ENCODE data around the gene ELFN2.
A peak's percentile ranks its signal among the peaks of the same experiment; 100 is the strongest.

ELFN2 gene

DNA sequence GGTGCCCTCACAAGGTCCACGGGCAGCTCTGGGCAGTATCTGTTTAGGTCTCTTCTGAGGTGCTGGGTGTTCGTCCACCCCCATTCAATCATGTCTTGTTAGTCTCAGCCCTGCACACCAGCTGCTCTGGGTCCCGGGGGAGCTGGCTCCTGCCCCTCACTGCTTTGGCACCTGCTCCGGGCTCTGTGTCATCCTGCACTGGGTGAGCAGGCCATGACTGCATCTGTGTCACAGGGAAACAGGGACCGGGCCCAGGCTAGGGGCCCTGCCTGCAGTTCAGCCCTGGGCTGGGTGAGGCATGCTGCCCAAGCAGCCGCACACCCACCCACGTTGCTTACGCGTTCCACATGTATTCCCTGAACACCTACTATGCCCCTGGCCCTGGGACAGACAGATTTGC lies 43.9 kb downstream of the ELFN2 start:
- peak in 1 of 3 donors; percentile 19 for DNase-seq
- H3K27ac ChIP-seq (ENCODE audit: insufficient read depth in 1 of 2, low read depth in 1 of 2, low read length in 2 of 2, poor library complexity in 1 of 2, severe bottlenecking in 2 of 2): no peak overlapping the region
- no peaks in the 10 kb centered on the region for H3K9me3 ChIP-seq (ENCODE audit: control extremely low read depth in 1 of 5, control insufficient read depth in 4 of 5, insufficient read depth in 2 of 5, low read depth in 1 of 5, low read length in 4 of 5)
- peaks cover 0 to 10% (median 0%) of the 10 kb centered on the region in 4 experiments for H3K4me1 ChIP-seq (ENCODE audit: control extremely low read depth in 1 of 4, control insufficient read depth in 4 of 4, insufficient read depth in 4 of 4, low read length in 3 of 4)
- POLR2A ChIA-PET: no interaction called here
- CTCF ChIA-PET: interaction anchor here (1.4 to 1.7 kb wide), 2 partner anchors 18 to 45 kb away, joined by 3 read pairs; no protein-coding TSS in a partner anchor
- H3K27me3 ChIP-seq (replicated peaks in 2 of 5; ENCODE audit: control insufficient read depth in 4 of 5, insufficient read depth in 5 of 5, low read length in 4 of 5): peaks cover 0 to 12% (median 6%) of the 10 kb centered on the region in 5 experiments
- no peak overlapping the region for H3K4me3 ChIP-seq (ENCODE audit: control insufficient read depth in 1 of 7, extremely low read depth in 1 of 7, insufficient read depth in 4 of 7, low read depth in 2 of 7, low read length in 6 of 7)
- no peaks in the 10 kb centered on the region for H3K36me3 ChIP-seq (ENCODE audit: control insufficient read depth in 4 of 4, insufficient read depth in 4 of 4, low read length in 3 of 4)
- 97% methylated on average over 7 of the region's 9 CpGs for WGBS (ENCODE audit: insufficient coverage)

- H3K27ac ChIP-seq (ENCODE audit: insufficient read depth in 1 of 2, low read depth in 1 of 2, low read length in 2 of 2, poor library complexity in 1 of 2, severe bottlenecking in 2 of 2): no peak overlapping the region
- no peaks in the 10 kb centered on the region for H3K9me3 ChIP-seq (ENCODE audit: control extremely low read depth in 1 of 5, control insufficient read depth in 4 of 5, insufficient read depth in 2 of 5, low read depth in 1 of 5, low read length in 4 of 5)
- no peak for DNase-seq
- 79% methylated on average over 7 of the region's 9 CpGs for WGBS (ENCODE audit: insufficient coverage)
- CTCF ChIA-PET: interaction anchor here (1.1 kb wide), 1 partner anchor 36 kb away, joined by 3 read pairs; no protein-coding TSS in a partner anchor
- H3K4me3 ChIP-seq (ENCODE audit: control insufficient read depth in 1 of 7, extremely low read depth in 1 of 7, insufficient read depth in 4 of 7, low read depth in 2 of 7, low read length in 6 of 7): no peak overlapping the region
- peaks cover 0 to 14% (median 8%) of the 10 kb centered on the region in 5 experiments for H3K27me3 ChIP-seq (replicated peaks in 2 of 5; ENCODE audit: control insufficient read depth in 4 of 5, insufficient read depth in 5 of 5, low read length in 4 of 5)
- POLR2A ChIA-PET: no interaction called here
- peaks cover 0 to 12% (median 0%) of the 10 kb centered on the region in 4 experiments for H3K4me1 ChIP-seq (ENCODE audit: control extremely low read depth in 1 of 4, control insufficient read depth in 4 of 4, insufficient read depth in 4 of 4, low read length in 3 of 4)
- H3K36me3 ChIP-seq (ENCODE audit: control insufficient read depth in 4 of 4, insufficient read depth in 4 of 4, low read length in 3 of 4): no peaks in the 10 kb centered on the region
These were observed 45.8 kb downstream of the ELFN2 start for GRCh38 chr22:37381489-37381888.

GRCh38 chr22:37379722-37380121 lies 47.6 kb downstream of the ELFN2 start:
- 100% methylated on average over 1 of the region's 10 CpGs for WGBS (ENCODE audit: insufficient coverage)
- peaks cover 0 to 23% (median 13%) of the 10 kb centered on the region in 4 experiments for H3K4me1 ChIP-seq (ENCODE audit: control extremely low read depth in 1 of 4, control insufficient read depth in 4 of 4, insufficient read depth in 4 of 4, low read length in 3 of 4)
- no peak overlapping the region for H3K27ac ChIP-seq (ENCODE audit: insufficient read depth in 1 of 2, low read depth in 1 of 2, low read length in 2 of 2, poor library complexity in 1 of 2, severe bottlenecking in 2 of 2)
- CTCF ChIA-PET: interaction anchor here (0.6 to 1.2 kb wide), 4 partner anchors 19 to 113 kb away, joined by 3 read pairs; no protein-coding TSS in a partner anchor
- DNase-seq: no peak
- H3K9me3 ChIP-seq (ENCODE audit: control extremely low read depth in 1 of 5, control insufficient read depth in 4 of 5, insufficient read depth in 2 of 5, low read depth in 1 of 5, low read length in 4 of 5): no peaks in the 10 kb centered on the region
- H3K27me3 ChIP-seq (replicated peaks in 2 of 5; ENCODE audit: control insufficient read depth in 4 of 5, insufficient read depth in 5 of 5, low read length in 4 of 5): peaks cover 0 to 14% (median 8%) of the 10 kb centered on the region in 5 experiments
- POLR2A ChIA-PET: no interaction called here
- no peak overlapping the region for H3K4me3 ChIP-seq (ENCODE audit: control insufficient read depth in 1 of 7, extremely low read depth in 1 of 7, insufficient read depth in 4 of 7, low read depth in 2 of 7, low read length in 6 of 7)
- H3K36me3 ChIP-seq (ENCODE audit: control insufficient read depth in 4 of 4, insufficient read depth in 4 of 4, low read length in 3 of 4): no peaks in the 10 kb centered on the region

- 67% methylated on average over 12 of the region's 13 CpGs for WGBS (ENCODE audit: insufficient coverage)
- Histone ChIP-seq H3K27ac (ENCODE audit: insufficient read depth in 1 of 2, low read depth in 1 of 2, low read length in 2 of 2, poor library complexity in 1 of 2, severe bottlenecking in 2 of 2) (no peak overlapping the region), H3K4me3 (ENCODE audit: control insufficient read depth in 1 of 7, extremely low read depth in 1 of 7, insufficient read depth in 4 of 7, low read depth in 2 of 7, low read length in 6 of 7) (no peak overlapping the region), H3K9me3 (ENCODE audit: control extremely low read depth in 1 of 5, control insufficient read depth in 4 of 5, insufficient read depth in 2 of 5, low read depth in 1 of 5, low read length in 4 of 5) (no peaks in the 10 kb centered on the region), H3K4me1 (ENCODE audit: control extremely low read depth in 1 of 4, control insufficient read depth in 4 of 4, insufficient read depth in 4 of 4, low read length in 3 of 4) (peaks cover 0 to 28% (median 18%) of the 10 kb centered on the region in 4 experiments), H3K27me3 (replicated peaks in 2 of 5; ENCODE audit: control insufficient read depth in 4 of 5, insufficient read depth in 5 of 5, low read length in 4 of 5) (peaks cover 0 to 14% (median 8%) of the 10 kb centered on the region in 5 experiments), H3K36me3 (ENCODE audit: control insufficient read depth in 4 of 4, insufficient read depth in 4 of 4, low read length in 3 of 4) (no peaks in the 10 kb centered on the region)
- peak in 1 of 3 donors; percentile 17 for DNase-seq
- ChIA-PET POLR2A (no interaction called here), CTCF (interaction anchor here (0.6 kb wide), 1 partner anchor 102 kb away, joined by 3 read pairs; no protein-coding TSS in a partner anchor)
These were observed 48.2 kb downstream of the ELFN2 start for GRCh38 chr22:37379085-37379484.

DNA sequence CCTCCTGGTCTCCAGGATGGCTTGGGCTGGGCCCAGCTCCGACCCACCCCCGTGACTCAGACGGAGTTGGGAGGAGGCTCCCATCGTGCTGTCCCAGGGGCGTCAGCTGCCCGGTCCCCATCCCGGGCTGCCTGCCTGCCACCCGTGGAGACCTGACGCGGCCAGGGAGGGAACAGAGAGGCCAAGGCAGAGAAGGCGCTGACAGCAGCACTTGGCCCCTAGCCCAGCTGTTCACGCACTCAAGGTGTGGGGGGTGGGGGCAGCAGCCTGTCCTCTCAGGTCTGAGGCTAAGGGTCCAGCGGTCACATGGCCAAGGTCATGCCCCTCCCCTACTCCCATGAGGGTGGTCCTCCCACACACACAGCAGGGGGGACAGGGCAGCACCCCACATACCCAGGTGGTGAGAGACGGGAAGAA lies 48.6 kb downstream of the ELFN2 start:
- H3K27ac ChIP-seq (ENCODE audit: insufficient read depth in 1 of 2, low read depth in 1 of 2, low read length in 2 of 2, poor library complexity in 1 of 2, severe bottlenecking in 2 of 2): no peak overlapping the region
- DNase-seq: no peak
- no peaks in the 10 kb centered on the region for H3K9me3 ChIP-seq (ENCODE audit: control extremely low read depth in 1 of 5, control insufficient read depth in 4 of 5, insufficient read depth in 2 of 5, low read depth in 1 of 5, low read length in 4 of 5)
- no peaks in the 10 kb centered on the region for H3K36me3 ChIP-seq (ENCODE audit: control insufficient read depth in 4 of 4, insufficient read depth in 4 of 4, low read length in 3 of 4)
- CTCF ChIA-PET: no interaction called here
- POLR2A ChIA-PET: no interaction called here
- WGBS (ENCODE audit: insufficient coverage): 89% methylated on average over 12 of the region's 14 CpGs
- peaks cover 0 to 28% (median 18%) of the 10 kb centered on the region in 4 experiments for H3K4me1 ChIP-seq (ENCODE audit: control extremely low read depth in 1 of 4, control insufficient read depth in 4 of 4, insufficient read depth in 4 of 4, low read length in 3 of 4)
- H3K27me3 ChIP-seq (replicated peaks in 2 of 5; ENCODE audit: control insufficient read depth in 4 of 5, insufficient read depth in 5 of 5, low read length in 4 of 5): peaks cover 0 to 14% (median 8%) of the 10 kb centered on the region in 5 experiments
- no peak overlapping the region for H3K4me3 ChIP-seq (ENCODE audit: control insufficient read depth in 1 of 7, extremely low read depth in 1 of 7, insufficient read depth in 4 of 7, low read depth in 2 of 7, low read length in 6 of 7)

DNA sequence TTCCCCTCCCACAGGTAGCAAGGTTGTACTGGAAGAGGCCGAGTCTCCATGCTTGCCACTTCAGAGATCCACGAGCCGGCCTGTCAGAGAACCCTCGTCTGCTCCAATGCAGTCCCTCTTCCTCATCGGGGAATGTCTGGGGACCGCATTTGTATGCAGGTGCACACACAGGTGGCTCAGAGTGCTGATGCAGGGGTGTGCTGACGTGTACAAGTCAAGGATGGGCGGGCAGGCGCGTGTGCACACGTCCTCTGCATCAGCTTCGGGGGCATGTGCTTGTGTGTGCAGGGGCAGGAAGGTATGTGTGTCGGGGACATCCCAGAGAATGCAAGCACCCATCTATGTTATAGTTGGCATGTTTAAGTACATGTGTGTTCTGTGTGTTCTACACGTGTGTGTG lies 49.4 kb downstream of the ELFN2 start:
- Histone ChIP-seq H3K4me1 (ENCODE audit: control extremely low read depth in 1 of 4, control insufficient read depth in 4 of 4, insufficient read depth in 4 of 4, low read length in 3 of 4) (peaks cover 0 to 28% (median 18%) of the 10 kb centered on the region in 4 experiments), H3K27me3 (replicated peaks in 2 of 5; ENCODE audit: control insufficient read depth in 4 of 5, insufficient read depth in 5 of 5, low read length in 4 of 5) (peaks cover 0 to 14% (median 8%) of the 10 kb centered on the region in 5 experiments), H3K27ac (ENCODE audit: insufficient read depth in 1 of 2, low read depth in 1 of 2, low read length in 2 of 2, poor library complexity in 1 of 2, severe bottlenecking in 2 of 2) (no peak overlapping the region), H3K36me3 (ENCODE audit: control insufficient read depth in 4 of 4, insufficient read depth in 4 of 4, low read length in 3 of 4) (no peaks in the 10 kb centered on the region), H3K9me3 (ENCODE audit: control extremely low read depth in 1 of 5, control insufficient read depth in 4 of 5, insufficient read depth in 2 of 5, low read depth in 1 of 5, low read length in 4 of 5) (no peaks in the 10 kb centered on the region), H3K4me3 (ENCODE audit: control insufficient read depth in 1 of 7, extremely low read depth in 1 of 7, insufficient read depth in 4 of 7, low read depth in 2 of 7, low read length in 6 of 7) (no peak overlapping the region)
- ChIA-PET CTCF (no interaction called here), POLR2A (no interaction called here)
- WGBS (ENCODE audit: insufficient coverage): 92% methylated on average over 11 of the region's 14 CpGs
- DNase-seq: no peak

DNA sequence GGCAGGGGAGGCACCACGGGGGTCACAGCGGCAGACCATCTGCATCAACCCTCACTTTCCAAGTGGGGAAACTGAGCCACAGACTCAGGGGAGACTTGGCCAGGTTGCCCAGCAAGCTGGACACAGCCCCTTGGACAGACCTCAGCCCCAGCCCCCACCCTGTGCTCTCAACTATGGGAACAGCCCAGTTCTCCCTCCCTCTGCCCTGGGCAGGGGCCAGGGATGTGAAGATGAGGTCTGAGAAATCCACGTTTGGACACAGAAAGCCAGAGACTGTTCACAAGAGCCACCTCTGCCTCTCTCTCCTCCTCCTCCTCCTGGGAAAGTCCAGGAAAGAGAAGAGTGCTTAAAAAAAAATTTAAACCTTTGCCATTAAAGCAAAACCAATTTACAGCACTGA lies 50.1 kb downstream of the ELFN2 start:
- H3K9me3 ChIP-seq (ENCODE audit: control extremely low read depth in 1 of 5, control insufficient read depth in 4 of 5, insufficient read depth in 2 of 5, low read depth in 1 of 5, low read length in 4 of 5): no peaks in the 10 kb centered on the region
- ChIA-PET CTCF (no interaction called here), POLR2A (no interaction called here)
- no peak for DNase-seq
- peaks cover 0 to 14% (median 8%) of the 10 kb centered on the region in 5 experiments for H3K27me3 ChIP-seq (replicated peaks in 2 of 5; ENCODE audit: control insufficient read depth in 4 of 5, insufficient read depth in 5 of 5, low read length in 4 of 5)
- peaks cover 0 to 28% (median 18%) of the 10 kb centered on the region in 4 experiments for H3K4me1 ChIP-seq (ENCODE audit: control extremely low read depth in 1 of 4, control insufficient read depth in 4 of 4, insufficient read depth in 4 of 4, low read length in 3 of 4)
- H3K36me3 ChIP-seq (ENCODE audit: control insufficient read depth in 4 of 4, insufficient read depth in 4 of 4, low read length in 3 of 4): no peaks in the 10 kb centered on the region
- no CpG with 5 or more reads among the region's 3 CpGs for WGBS (ENCODE audit: insufficient coverage)
- H3K27ac ChIP-seq (ENCODE audit: insufficient read depth in 1 of 2, low read depth in 1 of 2, low read length in 2 of 2, poor library complexity in 1 of 2, severe bottlenecking in 2 of 2): no peak overlapping the region
- no peak overlapping the region for H3K4me3 ChIP-seq (ENCODE audit: control insufficient read depth in 1 of 7, extremely low read depth in 1 of 7, insufficient read depth in 4 of 7, low read depth in 2 of 7, low read length in 6 of 7)

Data from common myeloid progenitor, CD34-positive (primary cell).